HUES6 (cell line): ENCODE data around the gene SDHAF4.
"Not testable (repeated sequence)": the region's sequence is repeated elsewhere in the genome, so short reads cannot be mapped to it uniquely, and the experiment has no call there.

Source experiments
- H3K27ac ChIP-seq: 2 replicates; pipeline ENCODE4 v1.7.0; 2013; ENCODE audit warnings: low read depth, mild to moderate bottlenecking, low read length, inconsistent platforms
- H3K27me3 ChIP-seq: 2 replicates; pipeline ENCODE4 v1.6.1; 2013; ENCODE audit warnings: low read length; ENCODE audit not compliant: control insufficient read depth, insufficient read depth
- H3K36me3 ChIP-seq: 2 replicates; pipeline ENCODE4 v1.6.1; 2013; ENCODE audit warnings: low read length; ENCODE audit not compliant: control insufficient read depth, insufficient read depth
- H3K4me1 ChIP-seq: 2 replicates; pipeline ENCODE4 v1.6.1; 2013; ENCODE audit warnings: low read length; ENCODE audit not compliant: control insufficient read depth, insufficient read depth
- H3K4me3 ChIP-seq: 2 replicates; pipeline ENCODE4 v1.5.1; 2013; ENCODE audit warnings: low read depth, low read length
- H3K9ac ChIP-seq: one replicate; pipeline ENCODE4 v1.6.1; 2013; ENCODE audit warnings: mild to moderate bottlenecking, low read length
- H3K9me3 ChIP-seq: 2 replicates; pipeline ENCODE4 v1.6.1; 2013; ENCODE audit warnings: low read depth, low read length; ENCODE audit not compliant: control insufficient read depth, insufficient read depth

SDHAF4 gene

GRCh38 chr6:70592391-70593117, 25.8 kb downstream of the SDHAF4 start:
- Histone ChIP-seq H3K27ac (no peak overlapping the region), H3K4me1 (no peaks in the 10 kb centered on the region), H3K36me3 (peaks cover 16% of the 10 kb centered on the region), H3K9me3 (peaks cover 4% of the 10 kb centered on the region; the same call in 1 of the 2 replicates), H3K9ac (no peak overlapping the region), H3K27me3 (no peaks in the 10 kb centered on the region), H3K4me3 (no peak overlapping the region)

DNA sequence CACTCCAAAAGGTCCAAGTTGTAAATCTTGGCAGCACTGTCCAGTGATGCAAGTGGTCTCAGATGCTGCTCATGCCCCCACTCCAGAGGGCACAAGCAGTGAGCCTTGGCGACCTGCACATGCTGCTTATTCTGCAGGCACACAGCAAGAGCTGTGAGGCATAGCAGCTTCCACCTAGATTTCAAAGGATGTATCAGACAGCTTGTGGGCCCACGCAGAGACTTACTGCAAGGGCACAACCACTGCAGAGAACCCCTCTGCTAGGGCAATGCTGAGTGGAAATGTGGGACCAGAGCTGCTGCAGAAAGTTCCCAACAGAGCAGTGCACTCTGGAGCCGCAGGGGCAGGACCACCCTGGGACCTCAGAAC, 26.4 kb downstream of the SDHAF4 start:
- H3K9ac ChIP-seq: no peak overlapping the region
- H3K4me3 ChIP-seq: no peak overlapping the region
- H3K36me3 ChIP-seq: peaks cover 13% of the 10 kb centered on the region
- peaks cover 4% of the 10 kb centered on the region; the same call in 1 of the 2 replicates for H3K9me3 ChIP-seq
- no peaks in the 10 kb centered on the region for H3K4me1 ChIP-seq
- no peaks in the 10 kb centered on the region for H3K27me3 ChIP-seq
- no peak overlapping the region for H3K27ac ChIP-seq

GRCh38 chr6:70599187-70599586, 32.5 kb downstream of the SDHAF4 start:
- H3K9ac ChIP-seq: no peak overlapping the region
- H3K4me3 ChIP-seq: no peak overlapping the region
- H3K4me1 ChIP-seq: peaks cover 22% of the 10 kb centered on the region
- no peak overlapping the region for H3K27ac ChIP-seq
- peaks cover 10% of the 10 kb centered on the region for H3K9me3 ChIP-seq
- no peaks in the 10 kb centered on the region; the same call in 1 of the 2 replicates for H3K36me3 ChIP-seq
- no peaks in the 10 kb centered on the region for H3K27me3 ChIP-seq

DNA sequence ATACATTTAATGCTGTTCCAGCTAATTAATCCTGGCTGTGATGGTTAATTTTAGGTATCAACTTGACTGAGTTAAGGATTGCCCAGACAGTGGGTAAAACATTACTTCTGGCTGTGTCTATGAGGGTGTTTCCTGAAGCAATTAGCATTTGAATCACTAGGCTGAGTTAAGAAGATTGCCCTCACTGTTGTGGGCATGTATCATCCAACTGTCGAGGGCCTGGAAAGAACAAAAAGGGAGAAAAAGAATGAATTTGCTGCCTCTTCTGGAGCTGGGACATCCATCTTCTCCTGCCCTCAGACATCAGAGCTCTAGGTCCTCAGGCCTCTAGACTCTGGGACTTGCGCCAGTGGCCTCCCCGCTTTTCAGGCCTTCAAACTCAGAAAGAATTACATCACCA, 34.3 kb downstream of the SDHAF4 start:
- Histone ChIP-seq H3K27ac (0 out of 2 replicates have a peak overlapping the region, but pooled peaks have one; percentile 5), H3K9me3 (peaks cover 13% of the 10 kb centered on the region; the same call in 1 of the 2 replicates), H3K36me3 (no peaks in the 10 kb centered on the region), H3K4me3 (no peak overlapping the region), H3K27me3 (no peaks in the 10 kb centered on the region), H3K4me1 (peaks cover 22% of the 10 kb centered on the region), H3K9ac (no peak overlapping the region)

GRCh38 chr6:70604254-70604653, 37.5 kb downstream of the SDHAF4 start:
- Histone ChIP-seq H3K4me3 (no peak overlapping the region), H3K27me3 (no peaks in the 10 kb centered on the region), H3K36me3 (no peaks in the 10 kb centered on the region), H3K4me1 (peaks cover 22% of the 10 kb centered on the region), H3K27ac (no peak overlapping the region), H3K9ac (no peak overlapping the region), H3K9me3 (peaks cover 13% of the 10 kb centered on the region; the same call in 1 of the 2 replicates)

- not testable (repeated sequence) for H3K27me3 ChIP-seq, H3K27ac ChIP-seq, H3K4me1 ChIP-seq, H3K9ac ChIP-seq, H3K4me3 ChIP-seq, H3K36me3 ChIP-seq
- peaks cover 13% of the 10 kb centered on the region; the same call in 1 of the 2 replicates for H3K9me3 ChIP-seq
Observed at GRCh38 chr6:70607371-70607770, 40.6 kb downstream of the SDHAF4 start.

DNA sequence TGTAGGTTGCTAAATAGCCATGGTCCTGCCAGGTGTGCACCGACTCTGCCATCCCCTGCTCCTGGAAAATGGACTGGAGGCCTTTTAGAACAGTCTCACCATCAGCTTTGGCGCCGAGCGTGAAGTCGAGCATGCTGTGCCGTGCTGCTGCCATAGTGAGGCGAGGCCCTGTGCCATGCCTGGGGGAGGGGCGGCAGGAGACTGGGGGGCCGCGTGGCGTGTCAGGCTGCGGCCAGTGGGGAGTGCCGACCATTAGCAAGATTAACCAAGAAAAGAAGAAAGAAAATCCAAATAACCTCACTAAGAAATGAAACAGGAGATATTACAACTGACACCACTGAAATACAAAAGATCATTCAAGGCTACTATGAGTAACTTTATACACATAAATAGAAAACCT, 42.5 kb downstream of the SDHAF4 start:
- H3K9me3 ChIP-seq, H3K36me3 ChIP-seq, H3K4me1 ChIP-seq, H3K27me3 ChIP-seq, H3K9ac ChIP-seq, H3K4me3 ChIP-seq, H3K27ac ChIP-seq: not testable (repeated sequence)

DNA sequence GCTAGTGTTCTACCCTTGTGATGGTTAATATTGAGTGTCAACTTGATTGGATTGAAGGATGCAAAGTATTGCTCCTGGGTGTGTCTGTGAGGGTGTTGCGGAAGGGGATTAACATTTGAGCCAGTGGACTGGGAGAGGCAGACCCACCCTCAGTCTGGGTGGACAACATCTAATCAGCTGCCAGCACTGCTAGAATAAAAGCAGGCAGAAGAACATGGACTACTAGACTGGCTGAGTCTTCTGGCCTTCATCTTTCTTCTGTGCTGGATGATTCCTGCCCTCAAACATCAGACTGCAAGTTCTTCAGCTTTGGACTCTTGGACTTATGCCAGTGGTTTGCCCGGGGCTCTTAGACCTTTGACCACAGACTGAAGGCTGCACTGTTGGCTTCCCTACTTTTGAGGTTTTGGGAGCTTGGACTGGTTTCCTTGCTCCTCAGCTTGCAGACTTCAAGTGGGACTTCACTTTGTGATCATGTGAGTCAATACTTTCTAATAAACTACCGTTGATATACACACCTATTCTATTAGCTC, 50.1 kb downstream of the SDHAF4 start:
- H3K9ac ChIP-seq: no peak overlapping the region
- H3K36me3 ChIP-seq: no peaks in the 10 kb centered on the region
- H3K27ac ChIP-seq: no peak overlapping the region
- H3K27me3 ChIP-seq: no peaks in the 10 kb centered on the region
- no peaks in the 10 kb centered on the region for H3K9me3 ChIP-seq
- no peak overlapping the region for H3K4me3 ChIP-seq
- no peaks in the 10 kb centered on the region for H3K4me1 ChIP-seq

DNA sequence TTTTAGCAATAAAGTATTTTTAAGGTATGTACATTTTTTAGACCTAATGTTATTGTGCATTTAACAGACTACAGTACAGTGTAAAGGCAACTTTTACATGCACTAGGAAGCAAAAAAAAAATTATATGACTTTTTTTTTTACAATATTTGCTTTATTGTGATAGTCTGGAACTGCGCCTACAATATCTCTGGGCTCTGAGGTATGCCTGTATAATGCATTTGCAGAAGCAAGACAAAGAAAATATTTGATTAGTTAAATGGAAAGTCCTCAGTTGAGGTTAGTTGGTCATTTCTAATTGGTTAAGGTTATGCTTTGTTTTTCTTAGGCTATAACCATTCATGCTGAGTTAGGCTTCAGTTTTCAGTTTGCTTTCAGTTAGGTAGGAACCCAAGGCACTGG, 54.0 kb downstream of the SDHAF4 start:
- Histone ChIP-seq H3K9me3 (0 out of 2 replicates have a peak, but pooled peaks cover 5% of the 10 kb centered on the region), H3K27ac (no peak overlapping the region), H3K9ac (no peak overlapping the region), H3K36me3 (no peaks in the 10 kb centered on the region), H3K4me3 (no peak overlapping the region), H3K4me1 (no peaks in the 10 kb centered on the region), H3K27me3 (no peaks in the 10 kb centered on the region)

DNA sequence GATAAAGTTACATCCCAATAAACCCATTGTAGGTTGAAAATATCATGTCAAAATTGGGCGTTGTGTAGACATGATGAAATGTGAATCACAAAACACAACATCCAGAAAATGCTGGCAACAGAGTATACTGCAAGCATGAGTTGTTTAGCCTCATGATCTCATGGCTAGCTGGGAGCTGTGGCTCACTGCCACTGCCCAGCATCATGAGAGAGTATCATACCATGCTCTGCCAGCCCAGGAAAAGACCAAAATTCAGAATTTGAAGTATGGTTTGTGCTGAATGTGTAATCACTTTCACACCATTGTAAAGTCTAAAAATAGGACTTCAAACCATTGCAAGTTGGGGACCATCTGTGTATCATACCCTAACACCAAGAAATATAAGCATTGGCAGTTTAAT, 55.7 kb downstream of the SDHAF4 start:
- H3K36me3 ChIP-seq: no peaks in the 10 kb centered on the region
- H3K27ac ChIP-seq: no peak overlapping the region
- H3K4me3 ChIP-seq: no peak overlapping the region
- no peaks in the 10 kb centered on the region for H3K27me3 ChIP-seq
- no peak overlapping the region for H3K9ac ChIP-seq
- H3K4me1 ChIP-seq: no peaks in the 10 kb centered on the region
- 0 out of 2 replicates have a peak, but pooled peaks cover 8% of the 10 kb centered on the region for H3K9me3 ChIP-seq

- Histone ChIP-seq H3K9ac (no peak overlapping the region), H3K27me3 (no peaks in the 10 kb centered on the region), H3K27ac (no peak overlapping the region), H3K36me3 (no peaks in the 10 kb centered on the region), H3K9me3 (0 out of 2 replicates have a peak, but pooled peaks cover 9% of the 10 kb centered on the region), H3K4me1 (no peaks in the 10 kb centered on the region), H3K4me3 (no peak overlapping the region)
Observed at GRCh38 chr6:70625436-70625835, 58.7 kb downstream of the SDHAF4 start.
